ENCODE measurements around the gene MKLN1.
"Not testable (repeated sequence)": the region's sequence is repeated elsewhere in the genome, so short reads cannot be mapped to it uniquely, and the experiment has no call there.

Gene MKLN1

DNA sequence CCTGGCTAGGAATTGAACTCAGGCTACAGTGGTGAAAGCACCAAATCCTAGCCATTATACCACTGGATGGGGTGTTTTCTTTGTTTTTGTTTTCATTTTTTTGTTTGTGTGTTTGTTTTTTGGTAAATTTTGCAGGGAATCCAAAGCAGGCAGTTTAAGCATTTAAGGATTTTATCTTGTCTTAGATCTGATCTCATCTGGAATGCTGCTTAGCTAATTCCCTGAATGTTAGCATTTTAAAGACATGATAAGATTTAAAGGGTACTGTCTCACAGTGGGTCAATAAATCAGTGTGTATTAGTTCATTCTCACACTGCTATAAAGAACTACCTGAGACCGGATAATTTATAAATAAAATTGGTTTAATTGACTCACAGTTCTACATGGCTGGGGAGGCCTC is 5.6 kb upstream of the MKLN1 start:
- DNase-seq (ENCODE audit: insufficient read length): no peak
- TF ChIP-seq POLR2AphosphoS5 (IDR thresholded peaks at IDR 0.05; ENCODE audit: low read depth, low read length) (no peak), POLR2A (IDR thresholded peaks at IDR 0.05; ENCODE audit: low read depth, low read length) (no peak), TAF1 (IDR thresholded peaks at IDR 0.05; ENCODE audit: borderline replicate concordance, low read depth, low read length) (no peak)

DNA sequence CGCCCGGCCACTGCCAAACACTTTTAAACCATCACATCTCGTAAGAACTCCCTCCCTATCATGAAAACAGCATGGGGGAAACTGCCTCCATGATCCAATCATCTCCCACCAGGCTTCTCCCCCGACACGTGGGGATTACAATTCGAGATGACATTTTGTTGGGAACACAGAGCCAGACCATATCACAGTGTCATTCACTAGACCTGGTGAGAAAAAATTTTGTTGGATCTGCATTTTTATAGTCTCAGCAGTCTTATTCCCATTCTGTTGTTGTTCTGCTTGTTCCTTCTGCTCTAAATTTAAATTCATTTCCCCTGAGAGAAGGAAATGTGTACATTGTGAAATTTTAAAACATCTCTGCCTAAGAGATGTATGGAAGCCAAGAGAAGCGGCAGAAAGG is 4.8 kb upstream of the MKLN1 start:
- FAIRE-seq: no peak
- DNase-seq (ENCODE audit: insufficient read length): no peak
- no peak for TF ChIP-seq TAF1 (IDR thresholded peaks at IDR 0.05; ENCODE audit: borderline replicate concordance, low read depth, low read length)
- TF ChIP-seq POLR2A (IDR thresholded peaks at IDR 0.05; ENCODE audit: low read depth, low read length): no peak
- no peak for TF ChIP-seq POLR2AphosphoS5 (IDR thresholded peaks at IDR 0.05; ENCODE audit: low read depth, low read length)

More for the DNA sequence above, 5.6 kb upstream of the MKLN1 start:
- no peak for FAIRE-seq

DNA sequence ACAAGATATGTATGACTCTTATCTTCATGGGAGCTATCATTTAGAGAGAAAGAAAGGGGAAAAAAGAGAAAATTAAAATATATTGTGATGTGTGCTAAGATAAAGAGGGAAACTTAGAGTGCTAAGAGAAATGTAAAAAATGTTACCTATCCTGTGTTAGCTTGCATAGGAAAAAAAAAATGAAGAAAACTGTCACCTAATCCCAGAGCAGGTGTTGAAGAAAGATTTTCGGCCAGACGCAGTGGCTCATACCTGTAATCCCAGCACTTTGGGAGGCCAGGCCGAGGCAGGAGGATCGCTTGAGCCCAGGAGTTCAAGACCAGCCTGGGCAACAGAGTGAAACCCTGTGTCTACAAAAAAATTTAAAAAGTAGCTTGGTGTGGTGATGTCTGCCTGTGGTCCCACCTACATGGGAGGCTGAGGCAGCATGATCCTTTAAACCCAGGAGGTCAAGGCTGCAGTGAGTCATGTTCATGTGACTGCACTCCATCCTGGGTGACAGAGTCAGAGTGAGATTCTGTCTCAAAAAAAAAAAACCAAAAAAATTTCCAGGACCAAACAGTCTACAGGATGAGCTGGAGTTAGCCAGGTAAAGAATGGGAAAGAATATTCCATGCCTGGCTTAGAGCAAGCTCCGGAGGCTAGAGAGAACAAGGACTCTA is 2.4 kb upstream of the MKLN1 start:
- no peak for TF ChIP-seq POLR2AphosphoS5 (IDR thresholded peaks at IDR 0.05; ENCODE audit: low read depth, low read length)
- TF ChIP-seq TAF1 (IDR thresholded peaks at IDR 0.05; ENCODE audit: borderline replicate concordance, low read depth, low read length): no peak
- no peak for TF ChIP-seq POLR2A (IDR thresholded peaks at IDR 0.05; ENCODE audit: low read depth, low read length)
- DNase-seq (ENCODE audit: insufficient read length) (no peak), FAIRE-seq (no peak)

DNA sequence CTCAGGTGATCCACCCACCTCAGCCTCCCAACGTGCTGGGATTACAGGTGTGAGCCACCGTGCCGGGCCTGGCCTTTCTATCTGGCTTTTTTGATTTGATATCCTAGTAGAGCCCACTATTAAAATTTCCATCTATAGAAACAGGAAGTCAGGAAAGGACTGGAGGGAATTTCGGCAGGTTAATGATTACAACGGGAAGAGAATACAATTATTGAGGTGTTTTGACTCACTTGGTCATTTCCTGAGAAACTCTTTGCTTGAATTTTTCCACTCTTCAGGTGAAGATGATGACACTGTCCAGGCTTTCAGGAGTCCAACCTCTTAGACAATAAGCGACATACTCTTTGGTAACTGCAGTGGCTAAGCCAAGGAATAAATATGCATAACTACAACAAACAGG is 1.1 kb upstream of the MKLN1 start:
- no peak for FAIRE-seq
- DNase-seq (ENCODE audit: insufficient read length): no peak
- TF ChIP-seq POLR2A (IDR thresholded peaks at IDR 0.05; ENCODE audit: low read depth, low read length) (no peak), TAF1 (IDR thresholded peaks at IDR 0.05; ENCODE audit: borderline replicate concordance, low read depth, low read length) (no peak), POLR2AphosphoS5 (IDR thresholded peaks at IDR 0.05; ENCODE audit: low read depth, low read length) (no peak)

DNA sequence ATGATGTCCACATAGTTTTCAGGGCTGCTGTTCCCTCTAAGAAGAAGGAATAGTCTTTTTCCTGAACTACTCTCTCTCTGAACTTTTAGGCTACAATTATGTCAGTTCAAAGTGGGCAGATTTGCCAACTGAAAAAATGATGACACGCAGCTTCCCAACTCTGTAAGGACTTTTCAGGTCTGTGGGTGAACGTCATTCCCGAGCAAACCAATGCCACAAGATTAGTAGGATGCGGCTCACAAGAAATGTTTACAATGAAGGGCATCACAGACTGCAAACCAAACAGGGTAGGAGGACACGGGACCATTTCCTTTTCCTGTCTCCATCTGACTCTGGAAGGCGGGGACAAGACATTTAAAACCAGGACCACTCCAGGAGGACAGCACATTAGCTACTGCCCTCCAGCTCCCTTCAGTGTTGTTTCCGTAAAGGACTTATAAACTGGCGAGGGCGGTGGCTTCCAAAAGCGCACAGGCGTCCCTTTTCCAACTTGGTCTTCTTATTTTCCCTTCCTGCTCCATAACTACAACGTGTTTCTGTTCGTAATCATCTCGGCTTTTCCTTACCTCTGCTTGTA is 539 bp upstream of the MKLN1 start:
- FAIRE-seq: peak; percentile 14
- no peak for TF ChIP-seq TAF1 (IDR thresholded peaks at IDR 0.05; ENCODE audit: borderline replicate concordance, low read depth, low read length)
- TF ChIP-seq POLR2AphosphoS5 (IDR thresholded peaks at IDR 0.05; ENCODE audit: low read depth, low read length): no peak
- no peak for TF ChIP-seq POLR2A (IDR thresholded peaks at IDR 0.05; ENCODE audit: low read depth, low read length)
- DNase-seq (ENCODE audit: insufficient read length): no peak

DNA sequence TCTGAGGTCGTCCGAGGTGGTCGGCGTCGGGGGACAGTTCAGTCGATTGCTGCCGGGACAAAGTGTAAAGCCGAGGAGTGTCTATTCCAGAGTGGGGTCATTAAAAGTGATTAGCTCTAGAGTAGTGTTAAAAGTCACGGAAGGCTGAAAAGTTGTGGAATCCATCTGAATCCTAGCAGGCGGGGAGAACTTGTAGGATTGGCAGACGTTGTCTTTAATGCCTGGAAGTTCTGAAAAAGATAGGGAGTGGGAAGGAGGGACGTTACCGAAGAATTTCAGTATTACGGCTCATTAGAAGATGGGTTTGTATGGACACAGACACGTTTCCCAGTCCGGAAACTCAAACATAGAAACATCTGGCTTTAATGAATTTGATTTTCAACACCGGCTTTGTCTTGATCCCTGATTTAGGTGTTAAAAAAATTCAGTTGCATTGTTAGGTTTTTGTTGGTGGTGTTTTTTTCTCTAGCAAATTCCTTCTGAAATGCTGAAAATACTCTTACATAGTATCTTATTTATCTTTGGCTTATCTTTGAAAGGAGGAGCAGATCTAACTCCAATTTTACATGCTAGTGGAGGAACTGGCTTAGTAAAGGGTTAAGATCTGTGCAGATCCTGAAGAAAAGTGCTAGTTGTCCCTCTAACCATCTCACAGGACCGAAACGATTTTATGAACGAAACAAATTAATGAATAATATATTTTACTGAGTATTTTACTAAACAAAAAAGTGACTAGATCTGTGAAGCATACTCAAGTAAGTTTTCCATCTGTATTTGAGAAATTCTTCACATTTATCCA is 900 bp downstream of the MKLN1 start:
- DNase-seq (ENCODE audit: insufficient read length) (no peak), FAIRE-seq (peak; percentile 17)
- TF ChIP-seq TAF1 (IDR thresholded peaks at IDR 0.05; ENCODE audit: borderline replicate concordance, low read depth, low read length): no peak
- TF ChIP-seq POLR2A (IDR thresholded peaks at IDR 0.05; ENCODE audit: low read depth, low read length): no peak
- no peak for TF ChIP-seq POLR2AphosphoS5 (IDR thresholded peaks at IDR 0.05; ENCODE audit: low read depth, low read length)

DNA sequence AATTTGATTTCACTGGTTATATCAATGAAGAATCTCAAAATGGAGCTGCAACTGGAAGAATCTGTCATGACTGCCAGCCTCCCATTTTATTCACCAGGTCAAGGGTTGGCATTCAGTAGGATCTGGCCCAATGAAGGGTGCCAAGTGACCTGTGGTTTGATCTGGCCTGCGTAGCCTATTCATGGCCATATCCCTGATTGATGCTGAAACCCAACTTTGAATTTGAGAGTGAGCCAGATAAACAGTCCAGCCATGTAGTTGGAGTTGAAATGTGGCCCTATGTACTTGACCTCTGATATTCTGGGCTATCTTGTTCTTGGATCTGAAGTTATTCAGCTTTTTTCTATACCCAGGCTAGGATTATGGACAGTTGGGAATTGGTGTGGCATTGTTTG is 1.5 kb downstream of the MKLN1 start:
- FAIRE-seq: no peak
- DNase-seq (ENCODE audit: insufficient read length): no peak
- no peak for TF ChIP-seq POLR2A (IDR thresholded peaks at IDR 0.05; ENCODE audit: low read depth, low read length)
- TF ChIP-seq TAF1 (IDR thresholded peaks at IDR 0.05; ENCODE audit: borderline replicate concordance, low read depth, low read length): no peak
- TF ChIP-seq POLR2AphosphoS5 (IDR thresholded peaks at IDR 0.05; ENCODE audit: low read depth, low read length): no peak

DNA sequence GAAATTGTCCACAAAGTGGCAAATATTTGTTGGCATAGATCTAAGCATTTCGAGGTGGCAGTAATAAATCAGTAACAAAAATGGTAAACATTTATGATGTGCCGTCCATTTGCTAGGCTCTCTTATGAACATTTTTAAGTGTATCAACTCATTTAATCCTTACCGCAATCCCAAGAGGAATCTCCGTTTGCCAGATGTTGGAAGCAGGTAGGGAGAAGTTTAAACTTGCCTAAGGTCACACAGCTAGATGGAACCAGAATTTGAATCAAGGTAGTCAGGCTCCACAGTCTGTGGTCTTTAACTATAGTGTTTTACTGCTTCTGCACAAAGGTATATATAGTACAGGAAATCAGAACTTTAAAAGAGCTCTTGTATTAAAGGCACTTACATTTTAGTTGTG is 2.6 kb downstream of the MKLN1 start:
- TF ChIP-seq TAF1 (IDR thresholded peaks at IDR 0.05; ENCODE audit: borderline replicate concordance, low read depth, low read length) (no peak), POLR2A (IDR thresholded peaks at IDR 0.05; ENCODE audit: low read depth, low read length) (no peak), POLR2AphosphoS5 (IDR thresholded peaks at IDR 0.05; ENCODE audit: low read depth, low read length) (no peak)
- DNase-seq (ENCODE audit: insufficient read length): no peak
- FAIRE-seq: no peak

DNA sequence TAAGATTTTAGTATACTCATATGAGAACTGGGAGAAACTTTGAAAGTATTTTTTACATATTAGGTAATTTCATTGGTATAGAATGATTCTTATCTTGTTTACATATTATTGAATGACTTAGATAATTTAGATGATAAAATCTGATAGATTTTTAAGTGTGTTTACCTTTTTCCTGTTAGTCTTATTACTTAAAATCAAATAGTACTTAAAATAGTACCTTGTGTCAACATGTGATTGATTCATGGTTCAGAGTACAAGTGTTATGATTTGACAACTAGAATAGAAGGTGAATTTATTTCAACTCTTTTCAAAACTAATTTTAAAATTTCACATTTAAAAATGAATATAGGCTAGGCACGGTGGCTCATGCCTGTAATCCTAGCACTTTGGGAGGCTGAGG is 4.1 kb downstream of the MKLN1 start:
- TF ChIP-seq POLR2A (IDR thresholded peaks at IDR 0.05; ENCODE audit: low read depth, low read length) (no peak), TAF1 (IDR thresholded peaks at IDR 0.05; ENCODE audit: borderline replicate concordance, low read depth, low read length) (no peak), POLR2AphosphoS5 (IDR thresholded peaks at IDR 0.05; ENCODE audit: low read depth, low read length) (no peak)
- FAIRE-seq (no peak), DNase-seq (ENCODE audit: insufficient read length) (no peak)

DNA sequence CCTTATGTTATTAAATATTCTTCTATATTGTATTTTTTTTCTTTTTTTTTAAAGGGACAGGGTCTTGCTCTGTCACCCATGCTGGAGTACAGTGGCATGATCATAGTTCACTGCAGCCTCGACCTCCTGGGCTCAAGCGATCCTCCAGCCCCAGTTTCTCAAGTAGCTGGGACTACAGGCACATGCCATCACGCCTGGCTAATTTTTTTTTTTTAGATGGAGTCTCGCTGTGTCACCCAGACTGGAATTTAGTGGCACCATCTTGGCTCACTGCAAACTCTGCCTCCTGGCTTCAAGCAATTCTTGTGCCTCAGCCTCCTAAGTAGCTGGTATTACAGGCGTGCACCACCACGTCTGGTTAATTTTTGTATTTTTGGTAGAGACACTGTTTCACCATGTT is 5.1 kb downstream of the MKLN1 start:
- DNase-seq (ENCODE audit: insufficient read length); FAIRE-seq: not testable (repeated sequence)

DNA sequence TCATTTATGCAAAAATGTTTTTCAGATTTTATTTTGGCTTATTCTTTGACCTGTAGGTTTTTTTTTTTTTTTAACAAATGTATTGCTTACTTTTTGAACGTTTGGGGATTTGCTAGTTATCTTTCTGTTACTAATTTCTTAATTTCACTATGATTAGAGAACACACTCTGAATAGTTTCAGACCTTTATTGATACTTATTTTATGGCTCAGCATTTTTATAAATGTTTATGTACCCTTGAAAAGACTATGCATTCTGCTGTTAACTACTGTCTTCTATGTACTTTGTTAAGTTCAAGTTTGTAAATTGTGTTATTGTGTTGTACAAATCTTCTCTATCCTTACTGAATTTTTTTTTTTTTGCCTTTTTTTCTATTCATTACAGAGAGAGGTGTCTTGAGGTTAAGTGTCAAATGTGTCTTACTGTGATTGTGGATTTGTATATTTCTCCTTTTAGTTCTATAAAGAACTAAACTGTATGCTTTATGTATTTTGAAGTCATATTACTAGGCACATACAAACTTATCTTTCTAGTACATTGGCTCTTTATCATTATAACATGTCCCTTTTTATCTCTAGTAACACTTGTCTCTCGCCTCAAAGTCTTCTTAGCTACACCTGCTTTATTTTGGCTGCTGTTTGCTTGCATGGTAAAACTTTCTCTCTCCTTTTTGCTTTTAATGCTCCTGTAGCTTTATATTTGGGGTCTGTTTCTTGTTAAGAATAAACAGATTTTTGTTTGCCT is 8.1 kb downstream of the MKLN1 start:
- DNase-seq (ENCODE audit: insufficient read length) (no peak), FAIRE-seq (peak; percentile 64)
- TF ChIP-seq POLR2AphosphoS5 (IDR thresholded peaks at IDR 0.05; ENCODE audit: low read depth, low read length): no peak

All from GM12892 (cell line).